Measurements from ENCODE around the gene ASRGL1. TPM values are rescaled to one million over a fixed set of nuclear protein-coding genes. Genes with fewer than 3 reads are reported as not detected.

Gene ASRGL1
- total RNA-seq, 1 experiment from 2014 or later, result 51.6 TPM

DNA sequence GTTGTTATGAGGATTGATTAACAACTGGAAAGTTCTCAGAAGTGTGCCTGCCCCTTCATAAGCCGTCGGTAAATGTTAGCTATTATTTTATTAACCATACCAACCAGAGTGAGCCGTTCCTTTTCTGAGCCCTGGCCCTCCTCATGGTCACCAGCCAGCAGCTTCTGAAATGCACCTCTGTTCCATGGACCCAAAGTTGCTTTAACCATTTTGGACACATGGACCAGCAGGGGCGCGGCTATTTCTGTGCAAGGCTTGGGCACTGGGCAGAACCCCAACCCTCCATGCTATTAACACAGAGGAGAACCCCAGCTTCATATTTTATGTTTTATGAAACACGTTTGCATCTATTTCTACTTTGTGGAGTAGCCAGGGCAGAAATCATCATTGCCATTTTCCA, 63.0 kb downstream of the ASRGL1 start:
- TF ChIP-seq ZNF423 (CRISPR knock-in tag; IDR thresholded peaks at IDR 0.05) (no peak), ZBTB21 (CRISPR knock-in tag; IDR thresholded peaks at IDR 0.05; ENCODE audit: borderline replicate concordance) (no peak), NR2C2 (CRISPR knock-in tag; IDR thresholded peaks at IDR 0.05) (no peak), SP1 (CRISPR knock-in tag; conservative IDR thresholded peaks at IDR 0.05) (no peak), GRHL2 (CRISPR knock-in tag; IDR thresholded peaks at IDR 0.05; ENCODE audit: insufficient replicate concordance, severe bottlenecking) (no peak)
- TF ChIP-seq, protein P1, sequence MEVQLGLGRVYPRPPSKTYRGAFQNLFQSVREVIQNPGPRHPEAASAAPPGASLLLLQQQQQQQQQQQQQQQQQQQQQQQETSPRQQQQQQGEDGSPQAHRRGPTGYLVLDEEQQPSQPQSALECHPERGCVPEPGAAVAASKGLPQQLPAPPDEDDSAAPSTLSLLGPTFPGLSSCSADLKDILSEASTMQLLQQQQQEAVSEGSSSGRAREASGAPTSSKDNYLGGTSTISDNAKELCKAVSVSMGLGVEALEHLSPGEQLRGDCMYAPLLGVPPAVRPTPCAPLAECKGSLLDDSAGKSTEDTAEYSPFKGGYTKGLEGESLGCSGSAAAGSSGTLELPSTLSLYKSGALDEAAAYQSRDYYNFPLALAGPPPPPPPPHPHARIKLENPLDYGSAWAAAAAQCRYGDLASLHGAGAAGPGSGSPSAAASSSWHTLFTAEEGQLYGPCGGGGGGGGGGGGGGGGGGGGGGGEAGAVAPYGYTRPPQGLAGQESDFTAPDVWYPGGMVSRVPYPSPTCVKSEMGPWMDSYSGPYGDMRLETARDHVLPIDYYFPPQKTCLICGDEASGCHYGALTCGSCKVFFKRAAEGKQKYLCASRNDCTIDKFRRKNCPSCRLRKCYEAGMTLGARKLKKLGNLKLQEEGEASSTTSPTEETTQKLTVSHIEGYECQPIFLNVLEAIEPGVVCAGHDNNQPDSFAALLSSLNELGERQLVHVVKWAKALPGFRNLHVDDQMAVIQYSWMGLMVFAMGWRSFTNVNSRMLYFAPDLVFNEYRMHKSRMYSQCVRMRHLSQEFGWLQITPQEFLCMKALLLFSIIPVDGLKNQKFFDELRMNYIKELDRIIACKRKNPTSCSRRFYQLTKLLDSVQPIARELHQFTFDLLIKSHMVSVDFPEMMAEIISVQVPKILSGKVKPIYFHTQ (CRISPR knock-in tag; IDR thresholded peaks at IDR 0.05), result no peak
- TF ChIP-seq, protein P2, sequence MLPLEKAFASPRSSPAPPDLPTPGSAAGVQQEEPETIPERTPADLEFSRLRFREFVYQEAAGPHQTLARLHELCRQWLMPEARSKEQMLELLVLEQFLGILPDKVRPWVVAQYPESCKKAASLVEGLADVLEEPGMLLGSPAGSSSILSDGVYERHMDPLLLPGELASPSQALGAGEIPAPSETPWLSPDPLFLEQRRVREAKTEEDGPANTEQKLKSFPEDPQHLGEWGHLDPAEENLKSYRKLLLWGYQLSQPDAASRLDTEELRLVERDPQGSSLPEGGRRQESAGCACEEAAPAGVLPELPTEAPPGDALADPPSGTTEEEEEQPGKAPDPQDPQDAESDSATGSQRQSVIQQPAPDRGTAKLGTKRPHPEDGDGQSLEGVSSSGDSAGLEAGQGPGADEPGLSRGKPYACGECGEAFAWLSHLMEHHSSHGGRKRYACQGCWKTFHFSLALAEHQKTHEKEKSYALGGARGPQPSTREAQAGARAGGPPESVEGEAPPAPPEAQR (CRISPR knock-in tag; IDR thresholded peaks at IDR 0.05), result no peak
- TF ChIP-seq, protein P3, sequence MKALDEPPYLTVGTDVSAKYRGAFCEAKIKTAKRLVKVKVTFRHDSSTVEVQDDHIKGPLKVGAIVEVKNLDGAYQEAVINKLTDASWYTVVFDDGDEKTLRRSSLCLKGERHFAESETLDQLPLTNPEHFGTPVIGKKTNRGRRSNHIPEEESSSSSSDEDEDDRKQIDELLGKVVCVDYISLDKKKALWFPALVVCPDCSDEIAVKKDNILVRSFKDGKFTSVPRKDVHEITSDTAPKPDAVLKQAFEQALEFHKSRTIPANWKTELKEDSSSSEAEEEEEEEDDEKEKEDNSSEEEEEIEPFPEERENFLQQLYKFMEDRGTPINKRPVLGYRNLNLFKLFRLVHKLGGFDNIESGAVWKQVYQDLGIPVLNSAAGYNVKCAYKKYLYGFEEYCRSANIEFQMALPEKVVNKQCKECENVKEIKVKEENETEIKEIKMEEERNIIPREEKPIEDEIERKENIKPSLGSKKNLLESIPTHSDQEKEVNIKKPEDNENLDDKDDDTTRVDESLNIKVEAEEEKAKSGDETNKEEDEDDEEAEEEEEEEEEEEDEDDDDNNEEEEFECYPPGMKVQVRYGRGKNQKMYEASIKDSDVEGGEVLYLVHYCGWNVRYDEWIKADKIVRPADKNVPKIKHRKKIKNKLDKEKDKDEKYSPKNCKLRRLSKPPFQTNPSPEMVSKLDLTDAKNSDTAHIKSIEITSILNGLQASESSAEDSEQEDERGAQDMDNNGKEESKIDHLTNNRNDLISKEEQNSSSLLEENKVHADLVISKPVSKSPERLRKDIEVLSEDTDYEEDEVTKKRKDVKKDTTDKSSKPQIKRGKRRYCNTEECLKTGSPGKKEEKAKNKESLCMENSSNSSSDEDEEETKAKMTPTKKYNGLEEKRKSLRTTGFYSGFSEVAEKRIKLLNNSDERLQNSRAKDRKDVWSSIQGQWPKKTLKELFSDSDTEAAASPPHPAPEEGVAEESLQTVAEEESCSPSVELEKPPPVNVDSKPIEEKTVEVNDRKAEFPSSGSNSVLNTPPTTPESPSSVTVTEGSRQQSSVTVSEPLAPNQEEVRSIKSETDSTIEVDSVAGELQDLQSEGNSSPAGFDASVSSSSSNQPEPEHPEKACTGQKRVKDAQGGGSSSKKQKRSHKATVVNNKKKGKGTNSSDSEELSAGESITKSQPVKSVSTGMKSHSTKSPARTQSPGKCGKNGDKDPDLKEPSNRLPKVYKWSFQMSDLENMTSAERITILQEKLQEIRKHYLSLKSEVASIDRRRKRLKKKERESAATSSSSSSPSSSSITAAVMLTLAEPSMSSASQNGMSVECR (CRISPR knock-in tag; IDR thresholded peaks at IDR 0.05; ENCODE audit: borderline replicate concordance), result no peak
- TF ChIP-seq, protein P4, sequence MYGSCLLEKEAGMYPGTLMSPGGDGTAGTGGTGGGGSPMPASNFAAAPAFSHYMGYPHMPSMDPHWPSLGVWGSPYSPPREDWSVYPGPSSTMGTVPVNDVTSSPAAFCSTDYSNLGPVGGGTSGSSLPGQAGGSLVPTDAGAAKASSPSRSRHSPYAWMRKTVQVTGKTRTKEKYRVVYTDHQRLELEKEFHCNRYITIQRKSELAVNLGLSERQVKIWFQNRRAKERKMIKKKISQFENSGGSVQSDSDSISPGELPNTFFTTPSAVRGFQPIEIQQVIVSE (CRISPR knock-in tag; IDR thresholded peaks at IDR 0.05; ENCODE audit: borderline replicate concordance), result no peak
- TF ChIP-seq, protein P5, sequence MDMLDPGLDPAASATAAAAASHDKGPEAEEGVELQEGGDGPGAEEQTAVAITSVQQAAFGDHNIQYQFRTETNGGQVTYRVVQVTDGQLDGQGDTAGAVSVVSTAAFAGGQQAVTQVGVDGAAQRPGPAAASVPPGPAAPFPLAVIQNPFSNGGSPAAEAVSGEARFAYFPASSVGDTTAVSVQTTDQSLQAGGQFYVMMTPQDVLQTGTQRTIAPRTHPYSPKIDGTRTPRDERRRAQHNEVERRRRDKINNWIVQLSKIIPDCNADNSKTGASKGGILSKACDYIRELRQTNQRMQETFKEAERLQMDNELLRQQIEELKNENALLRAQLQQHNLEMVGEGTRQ (CRISPR knock-in tag; IDR thresholded peaks at IDR 0.05), result no peak
- H3K4me3 Mint-ChIP-seq, result no peak overlapping the region
- no peaks in the 10 kb centered on the region for H3K36me3 Mint-ChIP-seq
- ATAC-seq (no peak), DNase-seq (ENCODE audit: low spot score) (no peak)
- POLR2A ChIA-PET, result no interaction called here
- CTCF ChIA-PET, result interaction anchor here (0.6 to 6.4 kb wide), 5 partner anchors 8 to 142 kb away, joined by 3 to 49 read pairs (median 4); no protein-coding TSS in a partner anchor
- H3K27ac Mint-ChIP-seq, result no peak overlapping the region
- H3K27me3 Mint-ChIP-seq (ENCODE audit: low read depth), result peaks cover 3% of the 10 kb centered on the region; the same call in 1 of the 2 replicates
- H3K4me1 Mint-ChIP-seq, result peaks cover 27% of the 10 kb centered on the region
- no peaks in the 10 kb centered on the region for H3K9me3 Mint-ChIP-seq

DNA sequence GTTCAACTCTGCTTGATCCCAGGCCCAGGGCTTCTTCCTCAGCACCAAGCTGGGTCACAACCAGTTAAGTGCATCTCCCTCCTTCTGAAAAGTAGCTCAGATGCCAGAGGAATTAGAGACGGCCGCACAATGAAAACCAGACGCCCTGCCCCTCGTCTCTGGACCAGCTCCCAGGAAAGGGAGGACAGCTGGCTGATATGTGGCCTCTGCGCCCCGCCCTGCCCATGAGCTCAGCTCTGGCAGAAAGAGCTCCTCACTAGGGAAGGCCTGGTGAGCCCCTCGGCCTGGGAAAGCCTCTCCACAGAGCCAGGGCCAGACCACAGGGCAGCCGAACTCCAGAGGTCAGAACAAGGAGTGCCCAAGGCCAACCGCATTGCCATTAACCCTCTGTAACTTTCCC, 63.5 kb downstream of the ASRGL1 start:
- no peak overlapping the region for H3K27ac Mint-ChIP-seq
- no peaks in the 10 kb centered on the region for H3K9me3 Mint-ChIP-seq
- H3K36me3 Mint-ChIP-seq, result no peaks in the 10 kb centered on the region
- POLR2A ChIA-PET, result no interaction called here
- no peak for ATAC-seq
- H3K4me1 Mint-ChIP-seq, result peaks cover 24% of the 10 kb centered on the region
- peaks cover 3% of the 10 kb centered on the region; the same call in 1 of the 2 replicates for H3K27me3 Mint-ChIP-seq (ENCODE audit: low read depth)
- DNase-seq (ENCODE audit: low spot score), result no peak
- CTCF ChIA-PET, result interaction anchor here (0.6 to 6.4 kb wide), 5 partner anchors 9 to 142 kb away, joined by 3 to 49 read pairs (median 4); no protein-coding TSS in a partner anchor
- no peak overlapping the region for H3K4me3 Mint-ChIP-seq
- TF ChIP-seq HMGA2 (CRISPR knock-in tag; IDR thresholded peaks at IDR 0.05) (no peak), ZNF138 (CRISPR knock-in tag; conservative IDR thresholded peaks at IDR 0.05) (no peak), NR2C2 (CRISPR knock-in tag; IDR thresholded peaks at IDR 0.05) (no peak), MXD4 (CRISPR knock-in tag; IDR thresholded peaks at IDR 0.05; ENCODE audit: borderline replicate concordance) (no peak), SMAD3 (CRISPR knock-in tag; IDR thresholded peaks at IDR 0.05; ENCODE audit: borderline replicate concordance) (no peak), ZBTB21 (CRISPR knock-in tag; IDR thresholded peaks at IDR 0.05; ENCODE audit: borderline replicate concordance) (no peak)
- TF ChIP-seq, protein P6, sequence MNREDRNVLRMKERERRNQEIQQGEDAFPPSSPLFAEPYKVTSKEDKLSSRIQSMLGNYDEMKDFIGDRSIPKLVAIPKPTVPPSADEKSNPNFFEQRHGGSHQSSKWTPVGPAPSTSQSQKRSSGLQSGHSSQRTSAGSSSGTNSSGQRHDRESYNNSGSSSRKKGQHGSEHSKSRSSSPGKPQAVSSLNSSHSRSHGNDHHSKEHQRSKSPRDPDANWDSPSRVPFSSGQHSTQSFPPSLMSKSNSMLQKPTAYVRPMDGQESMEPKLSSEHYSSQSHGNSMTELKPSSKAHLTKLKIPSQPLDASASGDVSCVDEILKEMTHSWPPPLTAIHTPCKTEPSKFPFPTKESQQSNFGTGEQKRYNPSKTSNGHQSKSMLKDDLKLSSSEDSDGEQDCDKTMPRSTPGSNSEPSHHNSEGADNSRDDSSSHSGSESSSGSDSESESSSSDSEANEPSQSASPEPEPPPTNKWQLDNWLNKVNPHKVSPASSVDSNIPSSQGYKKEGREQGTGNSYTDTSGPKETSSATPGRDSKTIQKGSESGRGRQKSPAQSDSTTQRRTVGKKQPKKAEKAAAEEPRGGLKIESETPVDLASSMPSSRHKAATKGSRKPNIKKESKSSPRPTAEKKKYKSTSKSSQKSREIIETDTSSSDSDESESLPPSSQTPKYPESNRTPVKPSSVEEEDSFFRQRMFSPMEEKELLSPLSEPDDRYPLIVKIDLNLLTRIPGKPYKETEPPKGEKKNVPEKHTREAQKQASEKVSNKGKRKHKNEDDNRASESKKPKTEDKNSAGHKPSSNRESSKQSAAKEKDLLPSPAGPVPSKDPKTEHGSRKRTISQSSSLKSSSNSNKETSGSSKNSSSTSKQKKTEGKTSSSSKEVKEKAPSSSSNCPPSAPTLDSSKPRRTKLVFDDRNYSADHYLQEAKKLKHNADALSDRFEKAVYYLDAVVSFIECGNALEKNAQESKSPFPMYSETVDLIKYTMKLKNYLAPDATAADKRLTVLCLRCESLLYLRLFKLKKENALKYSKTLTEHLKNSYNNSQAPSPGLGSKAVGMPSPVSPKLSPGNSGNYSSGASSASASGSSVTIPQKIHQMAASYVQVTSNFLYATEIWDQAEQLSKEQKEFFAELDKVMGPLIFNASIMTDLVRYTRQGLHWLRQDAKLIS (CRISPR knock-in tag; IDR thresholded peaks at IDR 0.05; ENCODE audit: borderline replicate concordance), result no peak
- TF ChIP-seq, protein P7, sequence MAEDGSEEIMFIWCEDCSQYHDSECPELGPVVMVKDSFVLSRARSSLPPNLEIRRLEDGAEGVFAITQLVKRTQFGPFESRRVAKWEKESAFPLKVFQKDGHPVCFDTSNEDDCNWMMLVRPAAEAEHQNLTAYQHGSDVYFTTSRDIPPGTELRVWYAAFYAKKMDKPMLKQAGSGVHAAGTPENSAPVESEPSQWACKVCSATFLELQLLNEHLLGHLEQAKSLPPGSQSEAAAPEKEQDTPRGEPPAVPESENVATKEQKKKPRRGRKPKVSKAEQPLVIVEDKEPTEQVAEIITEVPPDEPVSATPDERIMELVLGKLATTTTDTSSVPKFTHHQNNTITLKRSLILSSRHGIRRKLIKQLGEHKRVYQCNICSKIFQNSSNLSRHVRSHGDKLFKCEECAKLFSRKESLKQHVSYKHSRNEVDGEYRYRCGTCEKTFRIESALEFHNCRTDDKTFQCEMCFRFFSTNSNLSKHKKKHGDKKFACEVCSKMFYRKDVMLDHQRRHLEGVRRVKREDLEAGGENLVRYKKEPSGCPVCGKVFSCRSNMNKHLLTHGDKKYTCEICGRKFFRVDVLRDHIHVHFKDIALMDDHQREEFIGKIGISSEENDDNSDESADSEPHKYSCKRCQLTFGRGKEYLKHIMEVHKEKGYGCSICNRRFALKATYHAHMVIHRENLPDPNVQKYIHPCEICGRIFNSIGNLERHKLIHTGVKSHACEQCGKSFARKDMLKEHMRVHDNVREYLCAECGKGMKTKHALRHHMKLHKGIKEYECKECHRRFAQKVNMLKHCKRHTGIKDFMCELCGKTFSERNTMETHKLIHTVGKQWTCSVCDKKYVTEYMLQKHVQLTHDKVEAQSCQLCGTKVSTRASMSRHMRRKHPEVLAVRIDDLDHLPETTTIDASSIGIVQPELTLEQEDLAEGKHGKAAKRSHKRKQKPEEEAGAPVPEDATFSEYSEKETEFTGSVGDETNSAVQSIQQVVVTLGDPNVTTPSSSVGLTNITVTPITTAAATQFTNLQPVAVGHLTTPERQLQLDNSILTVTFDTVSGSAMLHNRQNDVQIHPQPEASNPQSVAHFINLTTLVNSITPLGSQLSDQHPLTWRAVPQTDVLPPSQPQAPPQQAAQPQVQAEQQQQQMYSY (CRISPR knock-in tag; IDR thresholded peaks at IDR 0.05), result no peak

All from WTC11 (cell line).